CD14-positive monocyte (primary cell): ENCODE results near the gene RPS6KA4. TPM values are rescaled to one million over a fixed set of nuclear protein-coding genes. Genes with fewer than 3 reads are reported as not detected.
A peak's percentile ranks its signal among the peaks of the same experiment; 100 is the strongest.

Experiments used
- DNase-seq, 3 donors: peaks; one replicate each; pipeline ENCODE4 v3.0.0-alpha.2; 2011 to 2022
- H2AFZ ChIP-seq: 2 replicates; pipeline ENCODE4 v1.6.0; 2012; ENCODE audit warnings: mild to moderate bottlenecking, low read depth, low read length, inconsistent platforms; ENCODE audit not compliant: insufficient read depth, poor library complexity, severe bottlenecking
- H3K27ac ChIP-seq, 2 donors: 1 replicate in 1 of 2; 2 replicates in 1 of 2; pipeline ENCODE4 v1.5.1; 2012 to 2013; ENCODE audit warnings: low read length in 2 of 2, control low read depth in 1 of 2, inconsistent platforms in 1 of 2, low read depth in 1 of 2, mild to moderate bottlenecking in 1 of 2
- H3K27me3 ChIP-seq, 2 donors: one replicate each; pipeline versions ENCODE4 v1.6.0 to v1.6.1; 2011 to 2013; ENCODE audit warnings: low read length in 2 of 2; ENCODE audit not compliant: control insufficient read depth in 2 of 2, insufficient read depth in 2 of 2
- H3K36me3 ChIP-seq, 2 donors: replicated peaks in 1 of 2; 1 replicate in 1 of 2; 2 replicates in 1 of 2; pipeline versions ENCODE4 v1.5.1 to v1.6.1; 2012 to 2013; ENCODE audit warnings: low read length in 2 of 2, control low read depth in 1 of 2, inconsistent platforms in 1 of 2, mild to moderate bottlenecking in 1 of 2; ENCODE audit not compliant: insufficient read depth in 2 of 2, control insufficient read depth in 1 of 2
- H3K4me1 ChIP-seq, 2 donors: 1 replicate in 1 of 2; 2 replicates in 1 of 2; pipeline versions ENCODE4 v1.5.1 to v1.6.1; 2012 to 2013; ENCODE audit warnings: low read length in 2 of 2, control low read depth in 1 of 2, inconsistent platforms in 1 of 2, mild to moderate bottlenecking in 1 of 2, moderate library complexity in 1 of 2; ENCODE audit not compliant: insufficient read depth in 2 of 2, control insufficient read depth in 1 of 2
- H3K4me2 ChIP-seq: replicated peaks from 2 replicates; pipeline ENCODE3; 2012; ENCODE audit warnings: low read length, moderate library complexity, mild to moderate bottlenecking; ENCODE audit not compliant: poor library complexity, severe bottlenecking; ENCODE audit errors: extremely low read depth
- H3K4me3 ChIP-seq, 3 experiments: fragments of 200-600 bp in 1 of 3; sonication (generic) in 1 of 3; replicated peaks in 1 of 3; 1 replicate in 2 of 3; 2 replicates in 1 of 3; pipeline ENCODE4 v1.5.1; 2011 to 2013; ENCODE audit warnings: low read length in 3 of 3, mild to moderate bottlenecking in 3 of 3, control low read depth in 2 of 3, low read depth in 2 of 3, inconsistent platforms in 1 of 3, moderate library complexity in 1 of 3
- H3K79me2 ChIP-seq: 2 replicates; pipeline ENCODE4 v1.6.0; 2012; ENCODE audit warnings: mild to moderate bottlenecking, control low read depth, inconsistent platforms, low read length, moderate library complexity; ENCODE audit not compliant: insufficient read depth
- H3K9ac ChIP-seq: 2 replicates; pipeline ENCODE4 v1.6.0; 2017; ENCODE audit warnings: low read length, mild to moderate bottlenecking; ENCODE audit not compliant: insufficient read depth, poor library complexity, severe bottlenecking
- H3K9me3 ChIP-seq, 2 donors: replicated peaks in 1 of 2; 1 replicate in 1 of 2; 2 replicates in 1 of 2; pipeline versions ENCODE4 v1.5.1 to v1.6.1; 2012 to 2013; ENCODE audit warnings: low read length in 2 of 2, control low read depth in 1 of 2; ENCODE audit not compliant: control insufficient read depth in 1 of 2, insufficient read depth in 1 of 2
- H4K20me1 ChIP-seq: 2 replicates; pipeline ENCODE4 v1.6.0; 2012; ENCODE audit warnings: mild to moderate bottlenecking, low read length, control low read depth, moderate library complexity; ENCODE audit not compliant: insufficient read depth
- H3K27ac Mint-ChIP-seq, 7 donors: one replicate each; pipeline ENCODE4 v1.8.0; 2020; ENCODE audit warnings: mild to moderate bottlenecking in 7 of 7, mixed read lengths in 7 of 7, moderate library complexity in 6 of 7, inconsistent platforms in 2 of 7
- H3K27me3 Mint-ChIP-seq, 3 donors: one replicate each; pipeline ENCODE4 v1.8.0; 2021 to 2022; ENCODE audit warnings: low read depth in 3 of 3, mild to moderate bottlenecking in 3 of 3, mixed read lengths in 3 of 3, moderate library complexity in 3 of 3, inconsistent platforms in 1 of 3
- H3K36me3 Mint-ChIP-seq, 2 donors: one replicate each; pipeline ENCODE4 v1.8.0; 2020; ENCODE audit warnings: mixed read lengths in 2 of 2, inconsistent platforms in 1 of 2, mild to moderate bottlenecking in 1 of 2
- H3K4me1 Mint-ChIP-seq: one replicate; pipeline ENCODE4 v1.8.0; 2020; ENCODE audit warnings: mild to moderate bottlenecking, mixed read lengths
- H3K4me3 Mint-ChIP-seq, 2 donors: one replicate each; pipeline ENCODE4 v1.8.0; 2020; ENCODE audit warnings: mild to moderate bottlenecking in 2 of 2, mixed read lengths in 2 of 2, moderate library complexity in 1 of 2
- H3K9me3 Mint-ChIP-seq, 7 donors: one replicate each; pipeline ENCODE4 v1.8.0; 2020 to 2022; ENCODE audit warnings: mixed read lengths in 7 of 7, mild to moderate bottlenecking in 6 of 7, moderate library complexity in 6 of 7, inconsistent platforms in 2 of 7
- WGBS: methylation state at CpG from one replicate; pipeline ENCODE4 v1.1.5; 2013; ENCODE audit warnings: missing lambda C conversion rate; ENCODE audit not compliant: insufficient coverage; 5-methylcytosine and 5-hydroxymethylcytosine counted together
- intact Hi-C, 2 donors: fragments of 100-400 bp; cut with micrococcal nuclease; formaldehyde crosslinking; loops; one replicate each; pipeline versions ENCODE4 v1.15.0 to v1.15.1; 2023
- polyA plus RNA-seq, 3 donors: library from polyadenylated mRNA; depleted of rRNA in 1 of 3; unstranded in 2 of 3; stranded (reverse) in 1 of 3; fragments of 300-500 nt in 2 of 3; fragments of >200 nt in 1 of 3; fragmentation: Illumina TruSeq in 2 of 3; gene quantifications; 1 replicate in 2 of 3; 2 replicates in 1 of 3; pipeline ENCODE4 v1.2.3, GENCODE V29; 2012 to 2021
- TF ChIP-seq, protein P1 (sequence below): fragments of 200-600 bp; IDR thresholded peaks from one replicate; pipeline ENCODE4 v1.8.0; 2022; ENCODE audit warnings: antibody characterized with exemption, mild to moderate bottlenecking

The RPS6KA4 gene
- polyA plus RNA-seq, 3 donors: 16.2 to 110 (median 24.5) TPM

DNA sequence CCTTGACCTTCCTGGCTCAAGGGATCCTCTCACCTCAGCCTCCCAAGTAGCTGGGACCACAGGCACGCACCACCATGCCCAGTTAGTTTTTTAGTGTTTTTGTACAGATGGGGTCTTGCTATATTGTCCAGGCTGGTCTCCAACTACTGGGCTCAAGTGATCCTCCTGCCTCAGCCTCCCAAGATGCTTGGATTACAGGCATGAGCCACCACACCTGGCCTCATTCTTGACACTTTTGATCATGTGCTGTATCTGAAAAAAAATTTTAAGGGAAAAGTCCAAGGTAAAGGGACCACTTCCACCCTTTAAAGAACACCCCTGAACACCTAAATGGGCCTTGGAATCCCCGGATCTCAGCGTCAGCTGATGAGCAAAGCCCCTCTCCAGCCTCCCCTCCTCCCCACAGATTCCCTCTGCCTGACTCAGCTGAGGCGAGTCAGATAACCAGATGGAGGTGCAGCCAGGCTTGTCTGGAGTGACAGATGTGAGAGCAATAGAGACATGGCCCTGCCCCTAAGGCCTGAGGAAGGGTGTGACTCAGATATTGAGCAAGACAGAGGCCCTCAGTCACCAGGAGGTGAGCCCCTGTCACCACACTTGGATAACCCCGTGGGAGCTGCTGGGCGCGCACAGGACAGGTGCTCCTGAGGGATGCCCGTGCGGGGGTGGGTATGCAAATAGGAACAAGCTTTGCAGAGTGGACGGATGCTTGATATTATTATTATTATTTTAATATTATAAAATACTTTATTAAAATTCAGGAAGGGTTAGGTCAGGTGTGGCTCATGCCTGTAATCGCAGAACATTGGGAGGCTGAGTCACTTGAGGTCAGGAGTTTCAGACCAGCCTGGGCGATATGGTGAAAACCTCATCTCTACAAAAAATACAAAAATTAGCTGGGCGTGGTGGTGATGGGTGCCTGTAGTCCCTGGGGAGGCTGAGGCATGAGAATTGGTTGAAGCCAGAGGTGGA, 23.9 kb upstream of the RPS6KA4 start:
- TF ChIP-seq, protein P1, sequence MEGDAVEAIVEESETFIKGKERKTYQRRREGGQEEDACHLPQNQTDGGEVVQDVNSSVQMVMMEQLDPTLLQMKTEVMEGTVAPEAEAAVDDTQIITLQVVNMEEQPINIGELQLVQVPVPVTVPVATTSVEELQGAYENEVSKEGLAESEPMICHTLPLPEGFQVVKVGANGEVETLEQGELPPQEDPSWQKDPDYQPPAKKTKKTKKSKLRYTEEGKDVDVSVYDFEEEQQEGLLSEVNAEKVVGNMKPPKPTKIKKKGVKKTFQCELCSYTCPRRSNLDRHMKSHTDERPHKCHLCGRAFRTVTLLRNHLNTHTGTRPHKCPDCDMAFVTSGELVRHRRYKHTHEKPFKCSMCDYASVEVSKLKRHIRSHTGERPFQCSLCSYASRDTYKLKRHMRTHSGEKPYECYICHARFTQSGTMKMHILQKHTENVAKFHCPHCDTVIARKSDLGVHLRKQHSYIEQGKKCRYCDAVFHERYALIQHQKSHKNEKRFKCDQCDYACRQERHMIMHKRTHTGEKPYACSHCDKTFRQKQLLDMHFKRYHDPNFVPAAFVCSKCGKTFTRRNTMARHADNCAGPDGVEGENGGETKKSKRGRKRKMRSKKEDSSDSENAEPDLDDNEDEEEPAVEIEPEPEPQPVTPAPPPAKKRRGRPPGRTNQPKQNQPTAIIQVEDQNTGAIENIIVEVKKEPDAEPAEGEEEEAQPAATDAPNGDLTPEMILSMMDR: no peak
- peaks cover 11 to 16% of the 10 kb centered on the region in 2 donors for H3K36me3 Mint-ChIP-seq
- no peak overlapping the region for H2AFZ ChIP-seq
- no peaks in the 10 kb centered on the region for H4K20me1 ChIP-seq
- DNase-seq: peak; percentile 91 to 98 (median 94)
- no peaks in the 10 kb centered on the region for H3K9me3 ChIP-seq
- intact Hi-C loops: no loop called here
- H3K27ac ChIP-seq: peak overlapping the region; percentile 52 to 55
- no peaks in the 10 kb centered on the region for H3K36me3 ChIP-seq
- peaks cover 4% of the 10 kb centered on the region for H3K79me2 ChIP-seq
- H3K27me3 ChIP-seq: no peaks in the 10 kb centered on the region
- H3K4me1 ChIP-seq: peaks cover 44 to 53% of the 10 kb centered on the region in 2 donors
- no peak overlapping the region for H3K9ac ChIP-seq
- no peak overlapping the region for H3K4me2 ChIP-seq
- no peaks in the 10 kb centered on the region for H3K9me3 Mint-ChIP-seq
- H3K27me3 Mint-ChIP-seq: no peaks in the 10 kb centered on the region
- H3K4me1 Mint-ChIP-seq: peaks cover 53% of the 10 kb centered on the region
- 0% methylated on average over 2 of the region's 13 CpGs for WGBS
- H3K27ac Mint-ChIP-seq: peak overlapping the region; percentile 87 to 96 (median 94)
- peak overlapping the region in 1 of 3 experiments; percentile 16 for H3K4me3 ChIP-seq
- H3K4me3 Mint-ChIP-seq: peak overlapping the region in 1 of 2 donors; percentile 65

DNA sequence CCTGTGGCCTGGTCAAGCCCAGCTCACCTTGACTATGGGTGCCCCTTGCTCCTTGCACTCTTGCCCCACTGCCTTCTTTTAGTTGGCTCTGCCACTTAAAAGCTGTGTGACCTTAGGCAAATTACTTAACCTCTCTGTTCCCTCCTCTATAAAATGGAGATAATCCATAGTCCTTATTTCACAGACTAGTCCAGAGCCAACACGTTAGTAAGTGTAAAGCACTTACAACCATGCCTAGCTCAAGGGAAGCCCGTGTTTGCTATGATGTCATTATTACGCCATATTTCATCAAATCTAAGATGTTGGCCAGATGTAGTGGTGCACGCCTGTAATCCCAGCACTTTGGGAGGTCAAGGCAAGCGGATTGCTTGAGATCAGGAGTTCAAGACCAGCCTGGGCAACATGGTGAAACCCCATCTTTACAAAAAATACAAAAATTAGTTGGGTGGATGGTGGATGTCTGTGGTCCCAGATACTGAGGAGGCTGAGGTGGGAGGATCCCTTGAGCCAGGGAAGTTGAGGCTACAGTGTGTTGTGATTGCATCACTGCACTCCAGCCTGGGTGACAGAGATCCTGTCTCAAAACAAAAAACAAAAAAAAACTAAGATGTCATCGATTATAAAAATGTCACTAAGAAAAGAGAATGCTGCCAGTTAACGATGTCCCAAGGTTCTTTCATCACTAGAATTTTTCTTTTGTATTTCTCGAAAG, 21.3 kb upstream of the RPS6KA4 start:
- Histone ChIP-seq H3K9me3 (no peaks in the 10 kb centered on the region), H3K36me3 (peaks cover 0 to 2% of the 10 kb centered on the region in 2 donors), H3K27ac (no peak overlapping the region), H3K79me2 (peaks cover 26% of the 10 kb centered on the region), H3K4me3 (no peak overlapping the region), H2AFZ (no peak overlapping the region), H3K4me2 (no peak overlapping the region), H3K9ac (no peak overlapping the region), H4K20me1 (peaks cover 22% of the 10 kb centered on the region), H3K27me3 (no peaks in the 10 kb centered on the region), H3K4me1 (peaks cover 47 to 58% of the 10 kb centered on the region in 2 donors)
- no peak for DNase-seq
- TF ChIP-seq, protein P1: no peak
- intact Hi-C loops: no loop called here
- peaks cover 52% of the 10 kb centered on the region for H3K4me1 Mint-ChIP-seq
- no peak overlapping the region for H3K4me3 Mint-ChIP-seq
- H3K36me3 Mint-ChIP-seq: peaks cover 18 to 25% of the 10 kb centered on the region in 2 donors
- no peaks in the 10 kb centered on the region for H3K27me3 Mint-ChIP-seq
- H3K9me3 Mint-ChIP-seq: no peaks in the 10 kb centered on the region
- 72% methylated on average over 2 of the region's 8 CpGs for WGBS
- peak overlapping the region in 2 of 7 donors; percentile 30 to 96 for H3K27ac Mint-ChIP-seq
